HepG2 (cell line): Measurements from ENCODE around the gene ITGB2. TPM values are rescaled to one million over a fixed set of nuclear protein-coding genes. Genes with fewer than 3 reads are reported as not detected.

ENCODE experiments used
- SAP130 ChIP-seq: IDR thresholded peaks from 2 replicates; pipeline ENCODE4 v1.6.1; 2016; ENCODE audit warnings: low read depth
- ZNF619 ChIP-seq: sonication (generic); formaldehyde crosslinking; IDR thresholded peaks from 2 replicates; pipeline ENCODE4 v1.4.0; 2020; ENCODE audit warnings: mild to moderate bottlenecking, missing genetic modification reagents
- polyA plus RNA-seq, 8 experiments: library from polyadenylated mRNA; depleted of rRNA in 3 of 8; stranded (reverse) in 7 of 8; unstranded in 1 of 8; fragments of >200 nt; fragmentation: Illumina TruSeq in 4 of 8; extraction: Trizol in 4 of 8; gene quantifications; 2 replicates each; pipeline versions ENCODE4 v1.2.1 to v1.2.3, GENCODE V29; 2011 to 2016; ENCODE audit warnings: low read depth in 4 of 8, missing spikeins in 1 of 8, mixed read lengths in 1 of 8; ENCODE audit not compliant: insufficient read depth in 1 of 8
- total RNA-seq, 5 experiments: library from RNA; depleted of rRNA; stranded (reverse); fragments of >200 nt; fragmentation: Illumina TruSeq; extraction: Trizol; gene quantifications; 2 replicates each; pipeline ENCODE4 v1.2.3, GENCODE V29; 2016; ENCODE audit warnings: low read depth in 1 of 5
- TF ChIP-seq, protein P1 (sequence below): sonication (generic); formaldehyde crosslinking; IDR thresholded peaks from 2 replicates; pipeline ENCODE4 v1.4.0; 2020; ENCODE audit warnings: mild to moderate bottlenecking, missing genetic modification reagents
- TF ChIP-seq, protein P2 (sequence below): sonication (generic); formaldehyde crosslinking; IDR thresholded peaks from 2 replicates; pipeline ENCODE4 v1.5.1; 2020; ENCODE audit warnings: mild to moderate bottlenecking, missing genetic modification reagents
- TF ChIP-seq, protein P3 (sequence below): sonication (generic); formaldehyde crosslinking; IDR thresholded peaks from 2 replicates; pipeline ENCODE4 v1.4.0; 2020; ENCODE audit warnings: missing genetic modification reagents

ITGB2 gene
- total and polyA plus RNA-seq, 2 of the 13 experiments (the other 11 are each of a cell fraction or from before 2014, with no cell fraction given), result 4.2 to 18.0 TPM

DNA sequence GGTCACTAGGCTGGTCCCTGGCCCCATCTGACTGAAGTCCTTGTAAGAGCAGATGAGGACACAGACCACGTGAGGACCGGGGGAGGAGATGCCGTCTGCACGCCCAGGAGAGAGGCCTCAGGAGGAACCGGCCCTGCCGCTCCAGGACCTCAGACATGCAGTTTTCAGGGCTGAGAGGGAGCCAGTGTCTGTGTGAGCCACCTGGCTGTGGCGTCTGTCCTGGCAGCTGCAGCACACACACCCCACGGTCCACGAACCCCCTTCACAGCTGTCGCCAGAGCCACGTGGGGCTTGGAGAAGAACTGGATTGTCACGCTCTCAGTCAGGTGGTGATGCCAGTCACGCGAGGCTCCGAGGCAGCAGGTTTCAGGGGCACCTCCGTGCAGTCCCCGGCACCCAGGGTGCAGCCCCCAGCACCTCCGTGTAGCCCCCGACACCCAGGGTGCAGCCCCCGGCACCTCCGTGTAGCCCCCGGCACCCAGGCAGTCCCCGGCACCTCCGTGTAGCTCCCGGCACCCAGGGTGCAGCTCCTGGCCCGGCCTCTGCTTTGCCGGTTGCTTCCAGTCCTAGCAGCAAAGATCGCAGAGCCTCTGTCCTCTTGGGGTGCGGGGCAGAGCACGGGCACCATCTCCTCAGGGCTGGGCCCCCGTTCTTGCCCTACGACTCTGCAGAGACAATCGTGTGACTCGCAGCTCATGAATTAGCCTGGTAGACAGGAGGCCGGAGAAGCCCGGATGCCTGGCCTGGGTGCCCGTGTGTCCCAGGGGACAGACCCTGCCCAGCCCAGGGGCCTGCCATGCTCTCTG, 83.8 kb downstream of the ITGB2 start (continued):
- TF ChIP-seq, protein P1, sequence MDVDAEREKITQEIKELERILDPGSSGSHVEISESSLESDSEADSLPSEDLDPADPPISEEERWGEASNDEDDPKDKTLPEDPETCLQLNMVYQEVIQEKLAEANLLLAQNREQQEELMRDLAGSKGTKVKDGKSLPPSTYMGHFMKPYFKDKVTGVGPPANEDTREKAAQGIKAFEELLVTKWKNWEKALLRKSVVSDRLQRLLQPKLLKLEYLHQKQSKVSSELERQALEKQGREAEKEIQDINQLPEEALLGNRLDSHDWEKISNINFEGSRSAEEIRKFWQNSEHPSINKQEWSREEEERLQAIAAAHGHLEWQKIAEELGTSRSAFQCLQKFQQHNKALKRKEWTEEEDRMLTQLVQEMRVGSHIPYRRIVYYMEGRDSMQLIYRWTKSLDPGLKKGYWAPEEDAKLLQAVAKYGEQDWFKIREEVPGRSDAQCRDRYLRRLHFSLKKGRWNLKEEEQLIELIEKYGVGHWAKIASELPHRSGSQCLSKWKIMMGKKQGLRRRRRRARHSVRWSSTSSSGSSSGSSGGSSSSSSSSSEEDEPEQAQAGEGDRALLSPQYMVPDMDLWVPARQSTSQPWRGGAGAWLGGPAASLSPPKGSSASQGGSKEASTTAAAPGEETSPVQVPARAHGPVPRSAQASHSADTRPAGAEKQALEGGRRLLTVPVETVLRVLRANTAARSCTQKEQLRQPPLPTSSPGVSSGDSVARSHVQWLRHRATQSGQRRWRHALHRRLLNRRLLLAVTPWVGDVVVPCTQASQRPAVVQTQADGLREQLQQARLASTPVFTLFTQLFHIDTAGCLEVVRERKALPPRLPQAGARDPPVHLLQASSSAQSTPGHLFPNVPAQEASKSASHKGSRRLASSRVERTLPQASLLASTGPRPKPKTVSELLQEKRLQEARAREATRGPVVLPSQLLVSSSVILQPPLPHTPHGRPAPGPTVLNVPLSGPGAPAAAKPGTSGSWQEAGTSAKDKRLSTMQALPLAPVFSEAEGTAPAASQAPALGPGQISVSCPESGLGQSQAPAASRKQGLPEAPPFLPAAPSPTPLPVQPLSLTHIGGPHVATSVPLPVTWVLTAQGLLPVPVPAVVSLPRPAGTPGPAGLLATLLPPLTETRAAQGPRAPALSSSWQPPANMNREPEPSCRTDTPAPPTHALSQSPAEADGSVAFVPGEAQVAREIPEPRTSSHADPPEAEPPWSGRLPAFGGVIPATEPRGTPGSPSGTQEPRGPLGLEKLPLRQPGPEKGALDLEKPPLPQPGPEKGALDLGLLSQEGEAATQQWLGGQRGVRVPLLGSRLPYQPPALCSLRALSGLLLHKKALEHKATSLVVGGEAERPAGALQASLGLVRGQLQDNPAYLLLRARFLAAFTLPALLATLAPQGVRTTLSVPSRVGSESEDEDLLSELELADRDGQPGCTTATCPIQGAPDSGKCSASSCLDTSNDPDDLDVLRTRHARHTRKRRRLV (CRISPR knock-in tag), result no peak
- TF ChIP-seq ZNF619 (CRISPR knock-in tag) (no peak), SAP130 (peak; percentile 26; the same call in 1 of the 2 replicates)
- TF ChIP-seq, protein P2, sequence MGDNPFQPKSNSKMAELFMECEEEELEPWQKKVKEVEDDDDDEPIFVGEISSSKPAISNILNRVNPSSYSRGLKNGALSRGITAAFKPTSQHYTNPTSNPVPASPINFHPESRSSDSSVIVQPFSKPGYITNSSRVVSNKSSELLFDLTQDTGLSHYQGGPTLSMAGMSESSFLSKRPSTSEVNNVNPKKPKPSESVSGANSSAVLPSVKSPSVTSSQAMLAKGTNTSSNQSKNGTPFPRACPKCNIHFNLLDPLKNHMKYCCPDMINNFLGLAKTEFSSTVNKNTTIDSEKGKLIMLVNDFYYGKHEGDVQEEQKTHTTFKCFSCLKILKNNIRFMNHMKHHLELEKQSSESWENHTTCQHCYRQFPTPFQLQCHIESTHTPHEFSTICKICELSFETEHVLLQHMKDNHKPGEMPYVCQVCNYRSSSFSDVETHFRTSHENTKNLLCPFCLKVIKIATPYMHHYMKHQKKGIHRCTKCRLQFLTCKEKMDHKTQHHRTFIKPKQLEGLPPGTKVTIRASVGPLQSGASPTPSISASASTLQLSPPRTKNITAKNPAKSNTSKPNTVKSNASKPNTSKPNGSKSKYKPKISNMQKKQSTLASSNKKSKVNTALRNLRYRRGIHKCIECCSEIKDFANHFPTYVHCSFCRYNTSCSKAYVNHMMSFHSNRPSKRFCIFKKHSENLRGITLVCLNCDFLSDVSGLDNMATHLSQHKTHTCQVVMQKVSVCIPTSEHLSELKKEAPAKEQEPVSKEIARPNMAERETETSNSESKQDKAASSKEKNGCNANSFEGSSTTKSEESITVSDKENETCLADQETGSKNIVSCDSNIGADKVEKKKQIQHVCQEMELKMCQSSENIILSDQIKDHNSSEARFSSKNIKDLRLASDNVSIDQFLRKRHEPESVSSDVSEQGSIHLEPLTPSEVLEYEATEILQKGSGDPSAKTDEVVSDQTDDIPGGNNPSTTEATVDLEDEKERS (CRISPR knock-in tag), result no peak
- TF ChIP-seq, protein P3, sequence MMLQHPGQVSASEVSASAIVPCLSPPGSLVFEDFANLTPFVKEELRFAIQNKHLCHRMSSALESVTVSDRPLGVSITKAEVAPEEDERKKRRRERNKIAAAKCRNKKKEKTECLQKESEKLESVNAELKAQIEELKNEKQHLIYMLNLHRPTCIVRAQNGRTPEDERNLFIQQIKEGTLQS, result no peak
